GM19324 (cell line): ENCODE results near the gene LITAFD.
"Not testable (repeated sequence)": the region's sequence is repeated elsewhere in the genome, so short reads cannot be mapped to it uniquely, and the experiment has no call there.

Source experiments
- ATAC-seq: cut with Tn5 transposase; IDR thresholded peaks from one replicate; pipeline ENCODE4 v1.9.1; 2021; ENCODE audit warnings: mild to moderate bottlenecking, moderate library complexity; ENCODE audit not compliant: unreplicated experiment, low FRiP score

Gene LITAFD

GRCh38 chr16:8869212-8869987, 12.8 kb upstream of the LITAFD start:
- ATAC-seq, result no peak

- ATAC-seq, result not testable (repeated sequence)
Observed at GRCh38 chr16:8869988-8870241, 12.2 kb upstream of the LITAFD start.

- no peak for ATAC-seq
Observed at GRCh38 chr16:8872071-8872470, 10.1 kb upstream of the LITAFD start.

GRCh38 chr16:8872967-8873865, 8.9 kb upstream of the LITAFD start:
- ATAC-seq, result no peak

- not testable (repeated sequence) for ATAC-seq
Observed at GRCh38 chr16:8873866-8874195, 8.3 kb upstream of the LITAFD start.

- no peak for ATAC-seq
Observed at GRCh38 chr16:8874388-8874787, 7.8 kb upstream of the LITAFD start.

GRCh38 chr16:8875317-8875716, 6.8 kb upstream of the LITAFD start:
- not testable (repeated sequence) for ATAC-seq

GRCh38 chr16:8877894-8878522, 4.1 kb upstream of the LITAFD start:
- ATAC-seq, result no peak

- no peak for ATAC-seq
Observed at GRCh38 chr16:8878523-8878911, 3.6 kb upstream of the LITAFD start.

- no peak for ATAC-seq
Observed at GRCh38 chr16:8880839-8881510, 1.2 kb upstream of the LITAFD start.

- ATAC-seq, result no peak
Observed at GRCh38 chr16:8882725-8883377, 700 bp downstream of the LITAFD start.

- ATAC-seq, result no peak
Observed at GRCh38 chr16:8885674-8886592, 3.8 kb downstream of the LITAFD start.

- no peak for ATAC-seq
Observed at GRCh38 chr16:8886593-8887430, 4.7 kb downstream of the LITAFD start.

- ATAC-seq, result no peak
Observed at GRCh38 chr16:8887431-8887765, 5.2 kb downstream of the LITAFD start.

- ATAC-seq, result no peak
Observed at GRCh38 chr16:8887952-8888560, 5.9 kb downstream of the LITAFD start.

GRCh38 chr16:8888951-8889892, 7.1 kb downstream of the LITAFD start:
- ATAC-seq, result no peak

GRCh38 chr16:8889893-8890548, 7.9 kb downstream of the LITAFD start:
- no peak for ATAC-seq
